ENCODE data around the gene TMEM52B.

The TMEM52B gene

DNA sequence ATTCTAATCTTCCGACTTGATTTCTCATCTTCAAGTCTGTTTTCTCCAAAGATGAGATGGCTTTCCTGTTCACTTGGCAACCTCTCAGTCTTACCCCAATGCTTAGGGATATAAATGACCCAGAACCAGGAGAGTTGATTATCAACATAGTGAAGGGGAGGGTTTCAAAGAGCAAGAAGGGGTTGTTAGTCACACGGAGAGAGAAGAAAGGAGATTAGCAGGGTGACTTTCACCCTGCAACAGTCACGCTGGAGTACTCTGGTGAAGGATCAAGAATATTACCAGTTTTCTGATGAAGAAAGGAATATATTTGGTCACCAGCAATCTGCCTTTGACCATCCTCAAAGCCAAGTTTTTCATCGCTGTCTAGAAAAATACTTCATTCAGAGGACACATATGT is at the start of gene TMEM52B:
TSS of gene TMEM52B (plus strand) at position 212 of the 400 bp plus-strand sequence. CDS start 543 bp downstream, outside the sequence.
- no peak for DNase-seq

- DNase-seq: peak; percentile 60
Measured at GRCh38 chr12:10130042-10130441, 48.8 kb upstream of the TMEM52B start, which contains the start of gene CLEC7A. Gene CLEC7A (minus strand): TSS chr12:10130199. CDS start chr12:10130082, 117 bp downstream.

- no peak for DNase-seq
Measured at GRCh38 chr12:10131111-10131690, 47.6 kb upstream of the TMEM52B start.

- DNase-seq: no peak
Measured at GRCh38 chr12:10132850-10133370, 45.9 kb upstream of the TMEM52B start.

- no peak for DNase-seq
Measured at GRCh38 chr12:10135126-10135525, 43.7 kb upstream of the TMEM52B start.

DNA sequence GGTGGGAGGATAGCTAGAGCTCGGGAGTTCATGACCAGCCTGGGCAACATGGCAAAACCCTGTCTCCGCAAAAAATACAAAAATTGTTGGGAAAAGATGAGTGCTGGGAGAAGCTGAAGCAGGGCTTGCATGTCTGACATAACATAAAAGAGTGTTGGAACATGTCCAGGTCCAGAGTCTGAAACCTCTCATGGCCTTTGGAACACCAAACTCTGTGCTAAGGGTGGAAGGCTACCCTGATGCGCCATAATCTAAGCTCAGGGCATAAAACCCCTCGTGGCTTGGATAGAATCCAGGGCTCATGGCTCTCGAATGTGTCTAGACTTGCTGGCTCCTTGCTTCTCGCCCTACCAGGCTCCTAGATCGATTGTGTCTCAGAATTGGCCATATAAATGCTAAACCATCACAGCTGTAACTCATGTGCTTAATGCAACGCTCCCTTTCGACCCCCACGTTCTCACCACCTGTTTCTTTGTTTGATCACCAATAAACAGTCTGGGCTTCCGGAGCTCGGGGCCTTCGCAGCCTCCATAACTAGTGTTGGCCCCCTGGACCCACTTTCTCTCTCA is 42.1 kb upstream of the TMEM52B start:
- DNase-seq: no peak

- DNase-seq: peak; percentile 58
Measured at GRCh38 chr12:10140001-10140400, 38.8 kb upstream of the TMEM52B start.

DNA sequence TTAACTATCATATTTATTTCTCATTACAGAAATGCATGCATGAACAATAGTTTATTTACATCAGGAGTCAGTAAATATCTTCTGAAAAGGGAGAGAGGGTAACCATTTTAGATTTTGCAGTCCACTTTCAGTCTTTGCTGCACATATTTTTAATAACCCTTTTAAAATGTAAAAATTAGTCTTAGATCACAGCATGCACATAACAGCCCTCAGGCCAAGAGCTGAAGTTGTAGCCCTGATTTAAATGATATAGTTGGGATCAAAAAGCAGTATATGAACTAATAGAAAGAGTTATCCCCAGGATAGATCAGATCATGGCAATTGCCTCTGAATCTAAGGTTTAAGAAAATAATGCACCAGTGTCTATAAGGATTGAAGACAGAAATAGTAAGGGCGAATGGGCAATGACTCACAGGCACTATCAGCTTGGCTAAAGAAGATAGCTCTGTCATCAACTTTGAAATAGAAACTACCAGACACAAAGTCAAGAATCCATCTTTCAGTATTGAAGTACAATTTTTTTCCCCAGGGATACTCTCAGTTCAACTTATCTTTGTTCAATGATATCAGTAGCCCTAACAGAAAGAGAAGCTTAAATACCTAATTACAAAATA is 35.7 kb upstream of the TMEM52B start:
- no peak for DNase-seq

DNA sequence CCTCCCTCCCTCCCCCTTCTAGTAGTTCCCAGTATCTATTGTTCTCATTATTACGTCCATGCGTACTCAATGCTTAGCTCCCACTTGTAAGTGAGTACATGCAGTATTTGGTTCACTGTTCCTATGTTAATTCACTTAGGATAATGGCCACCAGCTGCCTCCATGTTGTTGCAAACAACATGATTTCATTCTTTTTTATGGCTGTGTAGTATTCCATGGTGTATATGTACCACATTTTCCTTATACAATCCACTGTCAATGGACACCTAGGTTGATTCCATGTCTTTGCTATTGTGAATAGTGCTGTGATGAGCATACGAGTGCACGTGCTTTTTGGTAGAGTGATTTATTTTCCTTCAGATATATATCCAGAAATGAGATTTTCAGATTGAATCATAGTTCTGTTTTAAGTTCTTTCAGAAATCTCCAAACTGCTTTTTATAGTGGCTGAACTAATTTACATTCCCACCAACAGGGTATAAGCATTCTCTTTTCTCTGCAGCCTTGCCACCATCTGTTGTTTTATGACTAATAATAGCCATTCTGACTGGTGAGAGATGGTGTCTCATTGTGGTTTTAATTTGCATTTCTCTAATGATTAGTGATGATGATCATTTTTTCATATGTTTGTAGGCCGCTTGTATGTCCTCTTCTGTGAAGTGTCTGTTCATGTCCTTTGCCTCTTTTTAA is 31.0 kb upstream of the TMEM52B start:
- peak; percentile 54 for DNase-seq

GRCh38 chr12:10151621-10152020 is 27.2 kb upstream of the TMEM52B start:
- DNase-seq: no peak

- DNase-seq: peak; percentile 62
Measured at GRCh38 chr12:10153271-10154144, 25.3 kb upstream of the TMEM52B start.

DNA sequence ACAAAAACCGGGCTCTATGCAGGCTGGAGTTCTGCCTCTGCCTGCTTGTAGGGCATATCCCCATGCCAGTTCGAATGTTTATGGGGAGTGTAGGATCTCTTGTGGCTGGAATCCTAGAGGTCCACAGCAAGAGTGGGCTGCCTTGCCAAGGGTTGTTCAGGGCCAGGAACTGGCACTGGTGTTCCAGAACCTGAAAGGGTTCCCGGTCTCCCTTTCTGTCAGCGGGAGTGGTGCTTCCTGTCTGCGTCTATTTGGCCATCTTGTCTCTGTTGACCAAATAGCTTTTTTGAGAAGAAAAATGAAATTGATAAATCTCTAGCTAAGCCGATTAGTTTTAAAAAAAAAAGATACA is 24.7 kb upstream of the TMEM52B start:
- no peak for DNase-seq

- DNase-seq: no peak
Measured at GRCh38 chr12:10155966-10156365, 22.9 kb upstream of the TMEM52B start.

DNA sequence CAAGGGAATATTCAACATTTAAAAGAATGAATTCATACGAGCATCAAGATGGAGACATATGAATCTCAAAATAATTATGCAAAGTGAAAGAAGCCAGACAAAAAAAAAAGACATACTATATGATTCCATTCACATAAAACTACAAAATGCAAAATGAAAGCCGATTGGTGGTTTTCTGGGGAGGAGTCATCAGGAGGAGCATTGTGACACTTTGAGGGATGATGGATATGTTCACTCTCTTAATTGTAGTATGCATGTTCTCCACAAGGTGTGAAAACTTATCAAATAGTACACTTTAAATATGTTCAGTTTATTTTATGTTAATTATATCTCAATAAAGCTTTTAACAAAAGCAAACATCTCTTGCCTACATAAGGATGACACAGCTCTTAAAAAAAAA is 20.4 kb upstream of the TMEM52B start:
- DNase-seq: no peak

GRCh38 chr12:10159280-10159679 is 19.6 kb upstream of the TMEM52B start:
- no peak for DNase-seq

DNA sequence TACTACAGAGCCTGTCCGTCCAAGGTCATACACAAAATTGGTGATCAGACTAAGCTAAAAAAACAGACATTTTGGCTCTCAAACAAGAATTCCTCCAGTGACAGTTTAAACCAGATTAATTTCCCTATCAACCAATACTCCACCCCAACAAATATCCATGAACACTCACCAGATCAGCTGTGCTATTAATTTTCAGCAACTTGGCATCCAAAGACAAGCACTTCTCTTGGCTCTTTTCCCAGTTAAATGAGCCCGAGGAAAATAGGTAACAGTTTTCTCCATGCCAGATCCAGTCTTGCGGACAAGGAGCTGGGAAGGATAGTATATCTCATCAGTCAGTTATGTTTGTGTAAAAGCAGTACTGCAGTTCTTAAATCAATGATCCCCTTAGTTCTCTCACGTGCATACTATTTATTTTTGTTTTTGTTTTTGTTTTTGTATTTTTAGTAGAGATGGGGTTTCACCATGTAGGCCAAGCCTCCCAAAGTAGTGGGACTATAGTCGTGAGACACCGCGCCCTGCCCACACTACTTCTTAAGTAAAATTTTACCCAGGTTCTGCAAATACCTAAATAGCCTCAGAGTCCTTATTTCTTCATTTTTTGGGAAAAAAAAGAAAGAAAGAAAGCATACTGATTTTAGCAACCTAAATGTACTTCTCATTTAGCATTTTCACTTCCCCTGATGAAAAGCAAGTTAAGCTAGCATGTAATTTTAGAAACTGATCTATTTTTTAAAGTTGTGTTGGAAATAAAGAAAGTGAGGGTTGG is 18.0 kb upstream of the TMEM52B start:
- no peak for DNase-seq

DNA sequence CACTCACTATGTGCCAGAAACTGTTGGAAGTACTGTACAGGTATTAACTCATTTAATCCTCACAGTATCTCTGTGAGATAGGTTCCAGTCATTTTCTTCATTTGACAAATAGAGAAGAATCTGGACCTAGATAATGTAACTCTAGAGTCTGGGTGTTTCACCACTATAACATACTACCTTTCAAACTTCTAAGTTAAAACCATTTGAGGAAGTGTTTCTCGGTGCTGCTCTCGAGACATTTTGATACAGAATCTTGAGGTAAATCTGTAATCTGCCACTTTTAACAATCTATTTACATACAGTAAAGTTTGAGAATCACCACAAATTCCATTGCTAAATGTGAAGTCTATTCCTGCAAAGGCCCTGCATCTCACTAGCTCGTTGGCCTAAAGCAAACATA is 15.7 kb upstream of the TMEM52B start:
- no peak for DNase-seq

DNA sequence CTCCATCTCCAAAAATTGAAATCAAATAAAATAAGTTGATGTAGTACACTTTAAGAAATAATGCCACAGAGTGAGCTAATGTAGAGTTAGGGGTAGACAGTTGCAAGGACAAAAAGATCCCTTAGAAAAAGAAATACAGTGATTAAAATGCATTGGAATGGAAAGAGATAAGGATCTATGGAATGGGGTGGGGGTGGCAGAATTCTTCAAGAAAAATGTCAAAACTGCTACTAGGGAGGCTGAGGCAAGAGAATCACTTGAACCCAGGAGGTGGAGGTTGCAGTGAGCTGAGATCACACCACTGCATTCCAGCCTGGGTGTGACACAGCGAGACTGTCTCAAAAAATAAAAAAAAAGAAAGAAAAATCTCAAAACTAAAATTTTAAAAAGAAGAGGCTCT is 13.4 kb upstream of the TMEM52B start:
- no peak for DNase-seq

- DNase-seq: no peak
Measured at GRCh38 chr12:10167599-10167998, 11.2 kb upstream of the TMEM52B start.

DNA sequence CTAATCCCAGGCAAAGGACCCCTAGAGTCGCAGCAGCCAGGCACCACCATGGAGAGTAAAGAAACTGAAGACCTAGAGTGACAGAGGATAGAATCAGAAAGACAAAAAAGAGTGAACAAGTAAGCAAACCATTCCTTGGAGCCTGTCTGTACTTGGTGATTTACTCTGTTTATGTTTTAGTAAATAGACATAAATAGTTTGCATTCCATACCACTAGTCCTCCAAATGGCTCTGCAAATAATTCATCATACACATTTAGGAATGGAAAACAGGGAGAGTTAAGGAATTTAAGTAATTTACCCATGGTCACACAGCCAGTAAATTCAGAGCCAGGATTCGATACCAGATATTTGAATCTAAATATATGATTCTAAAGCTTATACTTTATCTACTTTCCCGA is 9.7 kb upstream of the TMEM52B start:
- no peak for DNase-seq

DNA sequence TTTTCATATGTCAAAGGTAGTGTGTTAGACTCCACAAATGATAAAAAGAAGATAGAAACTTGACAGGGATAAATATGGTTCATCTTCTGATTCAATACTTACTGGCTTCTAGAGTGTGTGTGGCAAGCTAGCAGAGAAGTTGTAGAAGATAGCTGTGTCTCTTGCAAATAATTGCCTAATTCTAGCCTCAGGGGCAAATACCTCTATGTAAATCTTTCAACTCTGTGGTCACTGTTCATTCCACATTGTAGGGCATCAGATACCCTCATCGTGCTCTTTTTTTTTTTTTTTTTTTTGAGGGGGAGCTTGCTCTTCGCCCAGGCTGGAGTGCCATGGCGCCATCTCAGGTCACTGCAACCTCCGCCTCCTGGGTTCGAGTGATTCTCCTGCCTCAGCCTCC is 8.6 kb upstream of the TMEM52B start:
- DNase-seq: no peak

Measured in activated CD4-positive, alpha-beta T cell treated with anti-CD3 and anti-CD28 coated beads, Interleukin-10, Interleukin-2, amounts not matched to agents 100 ng/mL and 50 ng/mL, durations not matched to agents 16 hours and 8 hours (primary cell).